HG02885 (cell line): Measurements from ENCODE around the gene PEF1.

Source experiments
- ATAC-seq: cut with Tn5 transposase; IDR thresholded peaks from one replicate; pipeline ENCODE4 v1.9.1; 2021; ENCODE audit warnings: mild to moderate bottlenecking; ENCODE audit not compliant: unreplicated experiment, poor library complexity

Gene PEF1

DNA sequence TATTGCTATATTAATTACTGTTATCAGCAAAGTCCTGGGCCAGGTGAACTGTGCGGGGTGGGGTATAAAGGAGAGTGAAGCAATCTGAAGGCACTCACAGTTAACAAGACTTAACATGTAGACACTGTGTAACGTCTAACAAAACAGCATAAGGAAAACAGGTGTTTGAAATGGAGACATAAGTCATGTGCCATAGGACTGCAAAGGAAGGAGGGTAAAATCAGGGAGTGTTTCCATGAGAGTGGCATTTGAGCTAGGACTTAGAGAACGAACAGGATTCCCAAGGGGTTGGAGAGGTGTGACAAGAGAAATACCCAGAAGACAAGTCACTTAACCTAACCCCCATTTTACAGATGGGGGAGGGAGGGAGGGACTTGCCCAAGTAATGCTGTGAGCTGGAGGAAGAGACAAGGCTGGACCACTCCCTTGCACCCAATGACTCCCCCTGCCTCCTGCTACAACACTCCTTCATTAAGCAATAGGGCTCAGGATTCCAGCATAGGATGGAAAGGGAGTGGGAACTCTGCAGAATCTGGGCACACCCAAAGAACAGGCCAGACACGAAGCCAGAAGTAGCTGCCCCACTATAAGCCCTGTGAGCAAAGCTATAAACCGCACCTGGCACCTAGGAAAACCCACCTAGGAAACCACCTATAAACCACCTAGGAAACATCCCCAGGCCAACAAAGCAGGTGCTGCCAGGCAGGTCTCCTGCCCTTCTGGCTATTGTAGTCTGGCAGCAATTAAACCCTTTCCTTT, 6.6 kb downstream of the PEF1 start:
- no peak for ATAC-seq

DNA sequence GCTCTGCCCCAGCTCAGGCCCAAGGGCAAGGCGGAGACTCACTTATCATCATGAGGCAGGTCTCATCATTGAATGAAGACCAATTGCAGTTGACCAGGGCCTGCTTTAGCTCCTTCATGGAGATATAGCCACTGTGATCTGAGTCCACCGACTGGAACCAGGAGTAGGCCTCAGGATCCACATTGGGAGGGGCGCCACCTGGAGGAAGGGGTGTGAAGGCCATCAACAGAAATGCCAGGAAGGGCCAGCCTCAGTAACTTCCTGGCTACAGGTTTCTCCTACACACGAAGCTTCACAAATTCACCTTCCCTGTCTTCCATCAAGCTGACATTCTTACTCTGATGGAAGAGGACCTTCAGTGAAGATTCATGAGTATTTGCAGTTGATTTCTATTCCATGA, 11.6 kb downstream of the PEF1 start:
- ATAC-seq, result no peak

DNA sequence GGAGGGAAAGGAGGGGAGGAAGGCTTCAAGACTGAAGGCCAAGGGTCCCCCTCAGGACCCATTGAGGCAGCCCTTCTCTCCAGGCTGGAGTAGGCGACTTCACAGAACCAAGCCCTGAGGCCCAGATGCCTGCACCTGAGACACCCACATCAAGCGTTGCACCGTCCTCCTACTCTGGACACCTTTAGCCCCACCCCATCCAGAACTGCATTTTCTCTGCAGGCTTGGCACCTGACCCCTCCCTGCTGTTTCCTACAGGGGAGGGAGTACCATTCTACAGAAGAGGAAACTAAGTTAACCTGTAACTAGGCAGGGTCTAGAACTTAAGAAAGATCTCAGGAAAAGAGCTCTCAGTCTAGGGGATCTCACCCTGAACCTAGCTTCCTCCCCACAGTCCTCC, 12.0 kb downstream of the PEF1 start:
- ATAC-seq, result no peak

DNA sequence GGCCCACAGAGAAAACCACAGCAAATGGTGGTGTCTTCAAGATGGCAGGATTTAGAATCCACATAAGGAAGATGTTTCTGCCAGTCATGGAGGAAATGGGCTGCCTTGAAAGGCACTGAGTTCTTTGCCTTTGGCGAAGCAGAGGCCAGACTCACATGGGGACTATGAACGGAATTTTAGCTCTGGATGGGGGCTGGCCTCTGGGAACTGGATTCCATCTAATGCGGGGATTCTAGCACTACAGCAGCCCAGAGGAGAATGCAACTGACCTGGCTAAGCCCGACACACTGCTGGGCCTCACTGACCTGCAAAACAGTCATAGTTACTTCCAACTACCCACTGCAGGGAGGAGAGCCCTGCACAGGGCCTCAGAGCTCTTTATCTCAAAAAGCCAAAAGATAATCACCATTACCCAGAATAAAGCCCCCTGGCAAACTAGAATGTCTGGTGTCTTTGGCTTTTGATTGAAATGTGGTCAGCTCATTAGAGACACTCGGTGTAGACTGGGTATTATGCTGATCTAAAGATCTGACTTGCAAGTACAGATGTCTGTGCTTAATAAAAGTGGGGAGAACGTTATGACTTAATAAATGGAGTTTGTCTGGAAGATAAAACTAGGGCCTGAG, 15.6 kb downstream of the PEF1 start:
- no peak for ATAC-seq

DNA sequence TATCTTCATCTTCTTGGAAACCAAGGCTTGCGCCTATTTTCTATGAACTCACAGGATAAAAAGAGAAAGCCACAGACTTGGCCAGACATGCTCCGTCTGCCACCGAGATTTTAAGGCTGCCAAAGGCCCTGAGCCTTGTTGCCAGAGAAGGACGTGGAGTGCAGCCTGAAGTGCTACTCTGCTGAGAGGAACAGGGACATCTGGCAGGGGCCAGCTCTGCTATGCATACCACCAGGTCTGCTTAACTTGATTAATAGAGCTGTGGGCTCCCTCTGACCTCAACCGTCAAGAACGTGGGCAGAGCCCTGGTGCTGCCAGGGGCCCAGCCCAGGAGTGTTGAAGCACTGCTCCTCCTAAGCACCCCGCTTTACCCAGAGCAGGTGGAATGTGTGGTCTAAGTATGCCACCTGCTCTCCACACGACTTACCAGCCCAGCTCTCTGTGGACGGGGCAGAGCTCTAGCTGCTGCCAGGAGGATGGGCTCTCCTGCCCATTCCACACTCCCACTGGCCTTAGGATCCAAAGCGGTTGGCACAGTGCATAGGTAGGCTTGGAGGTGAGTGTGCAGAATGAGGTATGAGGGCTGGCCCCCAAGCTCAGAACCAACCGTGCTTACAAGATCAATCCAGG, 16.6 kb downstream of the PEF1 start:
- ATAC-seq, result no peak

DNA sequence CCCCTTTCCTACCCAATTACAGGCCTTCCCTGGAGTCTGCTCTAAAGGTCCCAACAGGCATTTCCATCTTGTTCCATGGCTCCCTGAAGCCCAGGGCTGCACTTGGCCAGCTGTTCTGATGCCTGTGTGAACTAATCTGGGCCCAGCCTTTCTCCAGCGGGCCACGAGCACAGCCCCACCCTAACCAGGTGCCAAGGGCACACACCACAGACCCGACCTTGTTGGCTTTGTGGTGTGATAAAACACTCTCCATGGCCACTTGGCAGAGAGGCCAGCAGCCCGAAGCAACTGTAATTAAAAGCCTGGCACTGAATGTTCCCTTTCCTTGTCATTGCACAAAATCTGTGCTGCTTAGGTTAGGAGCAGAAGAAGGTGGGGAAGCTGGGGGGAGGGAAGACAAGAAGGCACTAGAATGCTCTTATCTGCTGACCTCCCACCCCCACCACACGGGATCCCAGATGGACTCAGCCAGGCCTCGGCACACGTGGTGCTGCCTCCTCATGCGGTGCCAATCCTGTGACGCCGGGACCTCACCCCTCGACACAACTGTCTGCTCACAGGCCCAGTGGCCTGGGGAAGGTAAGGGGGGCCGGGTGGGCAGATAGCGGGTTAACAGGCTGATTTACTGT, 17.3 kb downstream of the PEF1 start:
- ATAC-seq, result no peak

DNA sequence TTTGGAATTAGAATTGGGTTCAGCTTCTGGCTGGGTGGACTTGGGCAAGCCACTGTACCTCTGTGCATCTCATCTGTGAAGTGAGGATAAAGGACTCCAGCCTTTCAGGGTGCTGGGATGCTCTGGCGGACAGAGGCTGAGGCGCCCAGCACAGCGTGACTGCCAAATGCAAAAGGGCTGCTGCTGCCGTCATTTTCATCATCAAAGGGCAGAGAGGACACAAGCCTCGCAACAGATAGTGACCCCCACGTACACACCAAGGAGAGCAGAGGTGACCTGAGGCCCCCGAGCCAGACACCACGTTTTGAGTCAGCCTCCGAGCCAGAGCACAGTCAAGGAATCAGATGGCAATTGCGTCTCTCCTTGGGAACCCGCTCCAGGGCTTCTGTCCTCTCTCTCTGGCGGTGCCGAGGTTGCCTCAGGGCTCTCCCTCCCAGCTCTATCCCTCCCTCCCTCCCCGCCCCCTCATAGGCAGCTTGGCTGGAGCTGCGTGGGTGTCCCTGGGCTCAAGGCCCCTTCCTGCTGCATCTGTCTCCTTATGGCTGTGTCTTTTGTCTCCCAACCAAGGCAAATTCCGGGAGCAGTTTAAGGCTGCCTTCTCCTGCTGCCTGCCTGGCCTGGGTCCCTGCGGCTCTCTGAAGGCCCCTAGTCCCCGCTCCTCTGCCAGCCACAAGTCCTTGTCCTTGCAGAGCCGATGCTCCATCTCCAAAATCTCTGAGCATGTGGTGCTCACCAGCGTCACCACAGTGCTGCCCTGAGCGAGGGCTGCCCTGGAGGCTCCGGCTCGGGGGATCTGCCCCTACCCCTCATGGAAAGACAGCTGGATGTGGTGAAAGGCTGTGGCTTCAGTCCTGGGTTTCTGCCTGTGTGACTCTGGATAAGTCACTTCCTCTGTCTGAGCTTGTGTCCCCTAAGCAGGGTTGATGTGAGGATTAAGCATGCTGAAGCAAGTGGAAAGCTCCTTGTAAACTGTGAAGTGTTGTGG, 18.2 kb downstream of the PEF1 start:
- ATAC-seq, result no peak

DNA sequence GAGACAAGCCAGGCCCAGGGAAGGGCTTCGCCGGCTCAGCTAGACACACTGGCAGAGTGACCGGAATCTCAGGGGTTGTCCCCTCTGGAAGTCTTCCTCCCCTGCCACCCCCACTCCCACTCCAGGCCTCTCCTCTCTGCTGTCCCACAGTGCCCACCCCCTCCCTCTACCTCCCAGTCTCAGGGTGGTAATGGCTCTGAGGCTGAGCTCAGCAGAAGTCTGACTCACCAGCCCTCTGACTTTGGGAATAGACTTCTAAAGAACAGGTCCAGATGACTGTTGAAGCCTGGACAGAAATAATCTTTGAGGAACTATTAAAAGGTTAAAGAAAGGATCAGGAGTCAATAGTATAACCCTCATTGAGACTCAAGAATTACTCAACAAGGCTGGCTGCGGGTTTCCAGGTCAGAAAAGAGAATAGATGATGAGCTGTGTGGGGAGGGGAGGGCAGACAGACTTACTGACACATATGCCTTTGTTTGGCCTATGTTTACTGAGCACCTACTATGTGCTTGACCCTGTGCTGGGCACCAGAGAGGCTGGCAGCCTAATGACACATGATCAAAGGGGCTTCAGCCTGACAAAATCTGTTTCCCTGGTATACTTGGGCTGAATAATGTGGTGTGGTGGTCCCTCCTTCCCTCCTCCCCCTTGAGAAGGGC, 19.0 kb downstream of the PEF1 start:
- ATAC-seq, result no peak

DNA sequence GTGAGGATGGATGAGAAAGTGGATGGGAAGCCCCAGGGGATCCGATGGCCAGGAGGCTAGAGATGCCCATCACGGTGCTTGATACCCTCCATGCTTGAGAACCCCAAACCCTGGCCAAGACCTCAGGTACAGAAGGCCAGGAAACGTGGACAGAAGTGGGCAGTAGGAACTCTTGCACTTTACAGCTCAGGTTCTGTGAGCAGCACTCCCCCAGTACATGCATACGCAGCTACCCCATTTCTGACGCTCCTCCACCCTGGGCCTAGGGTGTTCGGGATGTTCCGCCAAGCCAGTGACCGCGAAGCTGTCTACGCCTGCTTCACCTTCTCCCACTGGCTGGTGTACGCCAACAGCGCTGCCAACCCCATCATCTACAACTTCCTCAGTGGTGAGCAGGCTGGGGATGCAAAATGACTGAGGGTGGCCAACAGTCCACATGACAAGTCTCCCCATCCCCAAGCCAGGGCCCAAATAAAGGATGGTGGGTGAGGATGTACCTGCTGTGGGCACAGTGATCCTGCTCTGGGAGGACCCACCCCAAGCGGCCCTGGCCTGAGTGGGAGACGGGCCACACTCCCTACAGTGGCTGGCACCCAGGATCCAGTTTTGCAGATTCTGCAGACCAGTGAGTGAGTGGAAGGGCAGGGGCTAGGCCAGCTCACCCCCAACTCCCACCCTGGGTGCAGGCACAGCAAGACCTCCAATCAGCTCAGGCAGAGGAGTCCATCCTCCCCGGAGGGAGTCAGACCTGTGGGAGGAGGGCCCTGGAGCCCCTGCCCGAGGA, 19.8 kb downstream of the PEF1 start:
- ATAC-seq, result no peak

DNA sequence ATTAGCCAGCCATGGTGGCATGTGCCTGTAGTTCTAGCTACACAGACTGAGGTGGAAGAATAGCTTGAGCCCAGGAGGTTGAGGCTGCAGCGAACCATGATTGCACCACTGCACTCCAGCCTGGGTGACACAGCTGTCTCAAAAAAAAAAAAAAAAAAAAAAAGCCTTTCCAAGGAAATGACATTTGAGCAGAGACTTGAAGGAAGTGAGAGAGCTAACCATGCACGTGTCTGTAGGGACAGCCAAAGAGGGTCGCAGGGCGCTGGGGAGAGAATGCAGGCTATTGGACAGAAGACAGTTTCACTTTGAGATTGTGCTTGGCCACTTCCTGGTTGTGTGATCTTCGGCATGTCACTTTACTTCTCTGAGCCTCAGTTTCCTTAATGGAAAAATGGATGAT, 20.4 kb downstream of the PEF1 start:
- ATAC-seq, result no peak

DNA sequence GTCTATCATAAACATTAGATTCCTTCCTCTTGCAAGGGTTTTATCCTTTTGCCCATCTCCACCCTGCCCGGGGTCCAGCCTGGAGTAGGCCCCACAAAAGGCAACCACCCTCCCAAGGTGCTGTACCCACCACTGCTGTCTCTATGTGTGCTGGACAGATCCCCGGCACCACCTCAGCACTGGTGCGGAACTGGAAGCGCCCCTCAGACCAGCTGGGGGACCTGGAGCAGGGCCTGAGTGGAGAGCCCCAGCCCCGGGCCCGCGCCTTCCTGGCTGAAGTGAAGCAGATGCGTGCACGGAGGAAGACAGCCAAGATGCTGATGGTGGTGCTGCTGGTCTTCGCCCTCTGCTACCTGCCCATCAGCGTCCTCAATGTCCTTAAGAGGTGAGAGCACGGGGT, 21.3 kb downstream of the PEF1 start:
- ATAC-seq, result no peak

DNA sequence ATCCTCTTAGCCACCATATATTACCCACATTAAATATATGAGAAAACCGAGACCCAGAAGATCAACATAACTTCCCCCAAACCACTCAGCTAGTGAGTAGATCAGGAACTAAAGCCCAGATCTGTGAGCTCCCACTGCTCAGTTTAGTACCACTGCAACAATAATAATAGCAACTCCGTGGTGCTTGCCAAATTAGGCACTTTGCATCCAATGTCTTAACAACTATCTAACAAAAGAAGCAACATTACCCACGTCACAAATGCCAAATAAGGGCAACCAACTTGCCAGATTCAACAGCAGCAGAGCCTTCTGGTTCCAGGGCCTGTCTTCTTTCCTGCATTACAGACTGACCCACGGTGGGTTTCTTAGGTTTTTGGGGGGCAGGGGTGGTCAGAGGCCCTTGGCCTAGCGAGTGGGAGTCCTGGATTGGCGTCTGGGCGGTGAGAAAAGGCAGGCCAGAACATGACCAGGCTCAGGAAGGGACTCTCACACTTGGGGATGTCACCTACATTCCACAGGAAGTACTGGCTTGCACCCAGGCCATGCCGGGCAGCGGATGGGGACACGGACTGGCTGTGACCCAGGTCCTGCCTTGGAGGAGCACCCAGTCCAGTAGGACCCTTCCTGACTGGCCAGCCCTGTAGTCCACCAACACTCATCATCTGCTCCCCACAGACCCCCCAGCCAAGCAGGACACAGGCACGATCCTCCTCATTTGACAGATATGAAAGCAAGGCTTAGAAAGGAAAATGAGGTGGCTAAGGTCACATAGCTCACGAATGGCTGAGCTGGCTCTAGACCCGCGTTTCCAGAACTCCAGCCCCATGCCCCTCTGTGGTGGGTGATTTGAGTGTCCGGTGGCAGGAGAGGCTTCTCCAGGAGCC, 22.6 kb downstream of the PEF1 start:
- no peak for ATAC-seq

DNA sequence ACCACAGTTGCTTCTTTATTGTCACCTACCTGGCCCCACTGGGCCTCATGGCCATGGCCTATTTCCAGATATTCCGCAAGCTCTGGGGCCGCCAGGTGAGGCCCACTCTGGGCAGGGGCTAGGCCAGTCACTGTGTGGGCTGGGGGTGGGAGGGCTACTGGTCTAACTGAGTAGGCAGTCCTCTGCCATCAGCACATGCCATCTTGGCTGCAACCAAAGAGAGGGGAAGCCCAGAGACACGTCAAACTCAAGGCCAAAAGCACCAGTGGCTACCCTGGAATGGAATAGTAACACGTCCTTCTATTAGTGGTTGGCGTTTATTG, 23.2 kb downstream of the PEF1 start:
- ATAC-seq, result no peak

DNA sequence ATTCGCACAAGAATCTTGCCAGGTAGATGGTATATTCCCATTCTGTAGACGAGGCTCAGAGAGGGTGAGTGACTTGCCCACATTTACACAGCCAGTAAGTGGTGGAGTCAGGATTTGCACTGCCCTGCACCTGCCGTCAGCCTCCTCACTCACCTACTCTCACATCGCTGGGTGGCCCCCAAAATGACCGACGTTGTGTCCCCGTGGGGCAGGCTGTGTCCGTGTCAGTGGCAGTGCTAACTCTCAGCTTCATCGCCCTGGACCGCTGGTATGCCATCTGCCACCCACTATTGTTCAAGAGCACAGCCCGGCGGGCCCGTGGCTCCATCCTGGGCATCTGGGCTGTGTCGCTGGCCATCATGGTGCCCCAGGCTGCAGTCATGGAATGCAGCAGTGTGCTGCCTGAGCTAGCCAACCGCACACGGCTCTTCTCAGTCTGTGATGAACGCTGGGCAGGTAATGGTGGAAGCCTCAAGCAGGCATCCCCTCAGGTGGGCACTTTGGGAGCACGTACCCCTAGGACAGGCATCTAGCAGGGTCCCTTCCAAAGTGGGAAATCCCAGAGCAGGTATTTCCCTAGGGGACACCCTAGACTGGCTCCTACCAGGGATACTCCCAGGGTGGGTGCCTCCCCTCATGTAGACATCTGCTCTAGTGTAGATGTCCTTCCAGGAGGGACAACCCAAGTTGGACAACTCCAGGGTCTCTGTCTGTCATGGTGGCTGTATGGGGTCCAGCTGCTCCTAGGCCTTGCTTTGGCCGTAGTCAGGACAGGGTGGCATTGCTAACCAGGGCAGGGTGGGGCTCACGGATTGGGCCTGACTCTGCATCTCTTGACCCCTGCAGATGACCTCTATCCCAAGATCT, 23.8 kb downstream of the PEF1 start:
- ATAC-seq, result no peak

DNA sequence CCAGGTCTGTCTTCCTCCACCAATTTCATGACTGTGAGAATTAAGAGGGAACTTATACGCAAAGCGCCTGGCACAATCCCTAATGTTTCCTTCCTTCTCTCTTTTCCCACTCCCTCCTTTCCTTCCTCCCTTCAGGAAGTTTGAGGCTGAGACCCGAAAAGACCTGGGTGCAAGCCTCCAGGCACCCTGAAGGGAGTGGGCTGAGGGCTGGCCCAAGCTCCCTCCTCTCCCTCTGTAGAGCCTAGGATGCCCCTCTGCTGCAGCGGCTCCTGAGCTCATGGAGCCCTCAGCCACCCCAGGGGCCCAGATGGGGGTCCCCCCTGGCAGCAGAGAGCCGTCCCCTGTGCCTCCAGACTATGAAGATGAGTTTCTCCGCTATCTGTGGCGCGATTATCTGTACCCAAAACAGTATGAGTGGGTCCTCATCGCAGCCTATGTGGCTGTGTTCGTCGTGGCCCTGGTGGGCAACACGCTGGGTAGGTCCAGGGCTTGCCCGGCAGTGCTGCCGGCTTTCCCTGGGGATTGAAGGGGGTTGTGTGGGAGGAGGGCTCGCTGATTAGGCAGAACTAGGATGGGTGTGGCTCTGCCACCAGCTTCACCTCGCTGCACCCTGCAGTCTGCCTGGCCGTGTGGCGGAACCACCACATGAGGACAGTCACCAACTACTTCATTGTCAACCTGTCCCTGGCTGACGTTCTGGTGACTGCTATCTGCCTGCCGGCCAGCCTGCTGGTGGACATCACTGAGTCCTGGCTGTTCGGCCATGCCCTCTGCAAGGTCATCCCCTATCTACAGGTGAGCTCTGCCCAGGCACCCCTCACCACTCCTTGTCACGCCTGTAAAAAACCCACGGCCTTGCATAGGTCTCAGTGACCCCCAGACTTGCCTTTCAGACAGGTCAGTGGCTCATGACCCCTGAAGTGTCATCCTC, 25.5 kb downstream of the PEF1 start:
- ATAC-seq, result no peak
